ENCODE data around the gene CNTLN. TPM values are rescaled to one million over a fixed set of nuclear protein-coding genes. Genes with fewer than 3 reads are reported as not detected.

CNTLN gene
- total RNA-seq, 1 experiment from 2014 or later = 5.1 TPM

DNA sequence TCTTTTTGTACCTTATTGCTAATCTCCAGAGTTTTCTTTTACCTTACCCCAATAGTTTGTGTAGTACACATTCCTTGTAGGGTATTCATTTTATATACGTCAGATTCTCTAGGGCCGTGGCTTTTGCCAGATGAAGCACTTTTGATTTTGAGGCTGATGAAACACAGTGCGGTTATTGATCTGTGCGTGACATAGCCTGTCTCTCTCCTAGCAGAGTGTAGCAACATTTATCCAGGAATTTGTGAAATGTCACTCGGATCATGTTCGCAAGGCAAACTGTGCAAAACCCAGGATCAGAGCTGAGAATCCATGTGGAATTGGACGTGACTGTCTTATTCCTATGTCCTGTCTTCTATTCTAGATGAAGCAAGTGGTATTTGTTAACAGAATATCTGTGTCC is 302.0 kb downstream of the CNTLN start:
- ChIA-PET RAD21 (ENCODE audit: low non-redundant PET in 1 of 2, low total read pairs in 2 of 2, uncharacterized antibody in 2 of 2, unreplicated experiment in 2 of 2) (no interaction called here), CTCF (no interaction called here), POLR2A (no interaction called here)
- H3K4me3 ChIP-seq (replicated peaks in 1 of 2; ENCODE audit: low read depth in 1 of 2, low read length in 2 of 2) = no peak overlapping the region
- H4K20me1 ChIP-seq (ENCODE audit: insufficient read depth) = no peaks in the 10 kb centered on the region
- no peak overlapping the region for H3K4me2 ChIP-seq (ENCODE audit: low read length)
- no peaks in the 10 kb centered on the region for H3K4me1 ChIP-seq (ENCODE audit: control insufficient read depth in 1 of 2, insufficient read depth in 2 of 2, low read length in 2 of 2)
- DNase-seq (ENCODE audit: low read depth, low spot score) = no peak
- H3K9me3 ChIP-seq (ENCODE audit: control insufficient read depth in 1 of 2, insufficient read depth in 1 of 2, low read depth in 1 of 2, low read length in 2 of 2) = no peaks in the 10 kb centered on the region
- BruUV-seq (replicated peaks) = no TSS peak
- no peak overlapping the region for H2AFZ ChIP-seq (ENCODE audit: low read depth, low read length, poor library complexity, severe bottlenecking)
- intact Hi-C loops (cut with micrococcal nuclease) = no loop called here
- no peaks in the 10 kb centered on the region for H3K9me2 ChIP-seq (ENCODE audit: insufficient read depth)
- no peaks in the 10 kb centered on the region for H3K79me2 ChIP-seq (ENCODE audit: insufficient read depth, low read length)
- no peak overlapping the region for H3K27ac ChIP-seq (ENCODE audit: low read depth, low read length)
- no peaks in the 10 kb centered on the region for H3K27me3 ChIP-seq (ENCODE audit: insufficient read depth, low read length)
- H3K9ac ChIP-seq (ENCODE audit: low read length) = no peak overlapping the region
- no peaks in the 10 kb centered on the region for H3K36me3 ChIP-seq (ENCODE audit: control insufficient read depth in 1 of 2, insufficient read depth in 2 of 2, low read length in 2 of 2)
- no peak for TF ChIP-seq EZH2phosphoT487 (IDR thresholded peaks at IDR 0.05; ENCODE audit: borderline replicate concordance)
- no peak for TF ChIP-seq JUND (IDR thresholded peaks at IDR 0.05)
- TF ChIP-seq ZNF274 (IDR thresholded peaks at IDR 0.05; ENCODE audit: low read depth, low read length) = no peak
- no peak for TF ChIP-seq EGR1 (IDR thresholded peaks at IDR 0.05; ENCODE audit: low read depth)
- TF ChIP-seq, protein P1, sequence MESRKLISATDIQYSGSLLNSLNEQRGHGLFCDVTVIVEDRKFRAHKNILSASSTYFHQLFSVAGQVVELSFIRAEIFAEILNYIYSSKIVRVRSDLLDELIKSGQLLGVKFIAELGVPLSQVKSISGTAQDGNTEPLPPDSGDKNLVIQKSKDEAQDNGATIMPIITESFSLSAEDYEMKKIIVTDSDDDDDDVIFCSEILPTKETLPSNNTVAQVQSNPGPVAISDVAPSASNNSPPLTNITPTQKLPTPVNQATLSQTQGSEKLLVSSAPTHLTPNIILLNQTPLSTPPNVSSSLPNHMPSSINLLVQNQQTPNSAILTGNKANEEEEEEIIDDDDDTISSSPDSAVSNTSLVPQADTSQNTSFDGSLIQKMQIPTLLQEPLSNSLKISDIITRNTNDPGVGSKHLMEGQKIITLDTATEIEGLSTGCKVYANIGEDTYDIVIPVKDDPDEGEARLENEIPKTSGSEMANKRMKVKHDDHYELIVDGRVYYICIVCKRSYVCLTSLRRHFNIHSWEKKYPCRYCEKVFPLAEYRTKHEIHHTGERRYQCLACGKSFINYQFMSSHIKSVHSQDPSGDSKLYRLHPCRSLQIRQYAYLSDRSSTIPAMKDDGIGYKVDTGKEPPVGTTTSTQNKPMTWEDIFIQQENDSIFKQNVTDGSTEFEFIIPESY (IDR thresholded peaks at IDR 0.05; ENCODE audit: extremely low read depth, insufficient replicate concordance, low read length) = no peak
- no peak for TF ChIP-seq SP1 (IDR thresholded peaks at IDR 0.05; ENCODE audit: low read depth)
- TF ChIP-seq, protein P2, sequence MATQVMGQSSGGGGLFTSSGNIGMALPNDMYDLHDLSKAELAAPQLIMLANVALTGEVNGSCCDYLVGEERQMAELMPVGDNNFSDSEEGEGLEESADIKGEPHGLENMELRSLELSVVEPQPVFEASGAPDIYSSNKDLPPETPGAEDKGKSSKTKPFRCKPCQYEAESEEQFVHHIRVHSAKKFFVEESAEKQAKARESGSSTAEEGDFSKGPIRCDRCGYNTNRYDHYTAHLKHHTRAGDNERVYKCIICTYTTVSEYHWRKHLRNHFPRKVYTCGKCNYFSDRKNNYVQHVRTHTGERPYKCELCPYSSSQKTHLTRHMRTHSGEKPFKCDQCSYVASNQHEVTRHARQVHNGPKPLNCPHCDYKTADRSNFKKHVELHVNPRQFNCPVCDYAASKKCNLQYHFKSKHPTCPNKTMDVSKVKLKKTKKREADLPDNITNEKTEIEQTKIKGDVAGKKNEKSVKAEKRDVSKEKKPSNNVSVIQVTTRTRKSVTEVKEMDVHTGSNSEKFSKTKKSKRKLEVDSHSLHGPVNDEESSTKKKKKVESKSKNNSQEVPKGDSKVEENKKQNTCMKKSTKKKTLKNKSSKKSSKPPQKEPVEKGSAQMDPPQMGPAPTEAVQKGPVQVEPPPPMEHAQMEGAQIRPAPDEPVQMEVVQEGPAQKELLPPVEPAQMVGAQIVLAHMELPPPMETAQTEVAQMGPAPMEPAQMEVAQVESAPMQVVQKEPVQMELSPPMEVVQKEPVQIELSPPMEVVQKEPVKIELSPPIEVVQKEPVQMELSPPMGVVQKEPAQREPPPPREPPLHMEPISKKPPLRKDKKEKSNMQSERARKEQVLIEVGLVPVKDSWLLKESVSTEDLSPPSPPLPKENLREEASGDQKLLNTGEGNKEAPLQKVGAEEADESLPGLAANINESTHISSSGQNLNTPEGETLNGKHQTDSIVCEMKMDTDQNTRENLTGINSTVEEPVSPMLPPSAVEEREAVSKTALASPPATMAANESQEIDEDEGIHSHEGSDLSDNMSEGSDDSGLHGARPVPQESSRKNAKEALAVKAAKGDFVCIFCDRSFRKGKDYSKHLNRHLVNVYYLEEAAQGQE (IDR thresholded peaks at IDR 0.05; ENCODE audit: low read depth) = no peak
- no peak for TF ChIP-seq CBX3 (IDR thresholded peaks at IDR 0.05; ENCODE audit: low read depth)
- TF ChIP-seq EZH2 (IDR thresholded peaks at IDR 0.05) = no peak
- no peak for TF ChIP-seq ELF1 (IDR thresholded peaks at IDR 0.05; ENCODE audit: borderline replicate concordance, low read depth)
- TF ChIP-seq, protein P3, sequence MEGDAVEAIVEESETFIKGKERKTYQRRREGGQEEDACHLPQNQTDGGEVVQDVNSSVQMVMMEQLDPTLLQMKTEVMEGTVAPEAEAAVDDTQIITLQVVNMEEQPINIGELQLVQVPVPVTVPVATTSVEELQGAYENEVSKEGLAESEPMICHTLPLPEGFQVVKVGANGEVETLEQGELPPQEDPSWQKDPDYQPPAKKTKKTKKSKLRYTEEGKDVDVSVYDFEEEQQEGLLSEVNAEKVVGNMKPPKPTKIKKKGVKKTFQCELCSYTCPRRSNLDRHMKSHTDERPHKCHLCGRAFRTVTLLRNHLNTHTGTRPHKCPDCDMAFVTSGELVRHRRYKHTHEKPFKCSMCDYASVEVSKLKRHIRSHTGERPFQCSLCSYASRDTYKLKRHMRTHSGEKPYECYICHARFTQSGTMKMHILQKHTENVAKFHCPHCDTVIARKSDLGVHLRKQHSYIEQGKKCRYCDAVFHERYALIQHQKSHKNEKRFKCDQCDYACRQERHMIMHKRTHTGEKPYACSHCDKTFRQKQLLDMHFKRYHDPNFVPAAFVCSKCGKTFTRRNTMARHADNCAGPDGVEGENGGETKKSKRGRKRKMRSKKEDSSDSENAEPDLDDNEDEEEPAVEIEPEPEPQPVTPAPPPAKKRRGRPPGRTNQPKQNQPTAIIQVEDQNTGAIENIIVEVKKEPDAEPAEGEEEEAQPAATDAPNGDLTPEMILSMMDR (IDR thresholded peaks at IDR 0.05 in 2 of 3, conservative IDR thresholded peaks at IDR 0.05 in 1 of 3; ENCODE audit: borderline replicate concordance in 1 of 3, insufficient read depth in 1 of 3, low read depth in 2 of 3, low read length in 2 of 3) = no peak
- TF ChIP-seq, protein P4, sequence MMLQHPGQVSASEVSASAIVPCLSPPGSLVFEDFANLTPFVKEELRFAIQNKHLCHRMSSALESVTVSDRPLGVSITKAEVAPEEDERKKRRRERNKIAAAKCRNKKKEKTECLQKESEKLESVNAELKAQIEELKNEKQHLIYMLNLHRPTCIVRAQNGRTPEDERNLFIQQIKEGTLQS (IDR thresholded peaks at IDR 0.05) = no peak
- no peak for TF ChIP-seq POLR2AphosphoS5 (IDR thresholded peaks at IDR 0.05; ENCODE audit: low read depth, low read length)
- no peak for TF ChIP-seq SIN3A (IDR thresholded peaks at IDR 0.05; ENCODE audit: low read depth)
- TF ChIP-seq POLR2A (IDR thresholded peaks at IDR 0.05; ENCODE audit: borderline replicate concordance, extremely low read depth, insufficient read depth, insufficient read length) = no peak
- TF ChIP-seq, protein P5, sequence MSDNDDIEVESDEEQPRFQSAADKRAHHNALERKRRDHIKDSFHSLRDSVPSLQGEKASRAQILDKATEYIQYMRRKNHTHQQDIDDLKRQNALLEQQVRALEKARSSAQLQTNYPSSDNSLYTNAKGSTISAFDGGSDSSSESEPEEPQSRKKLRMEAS (IDR thresholded peaks at IDR 0.05) = no peak
- no peak for TF ChIP-seq CEBPB (IDR thresholded peaks at IDR 0.05; ENCODE audit: low read depth)
- no peak for TF ChIP-seq RAD21 (IDR thresholded peaks at IDR 0.05; ENCODE audit: low read depth)
- ATAC-seq = no peak

Measured in HCT116 (cell line).